Chondrocyte (in vitro differentiated cells): Measurements from ENCODE around the gene PCBP4. TPM values are rescaled to one million over a fixed set of nuclear protein-coding genes. Genes with fewer than 3 reads are reported as not detected.

Experiments
- DNase-seq: peaks from one replicate; pipeline ENCODE4 v3.0.0; 2021; ENCODE audit warnings: mixed read lengths, low spot score
- H3K27ac Mint-ChIP-seq: one replicate; pipeline ENCODE4 v1.8.0; 2021; ENCODE audit warnings: mild to moderate bottlenecking, moderate library complexity, mixed read lengths; ENCODE audit not compliant: unreplicated experiment
- H3K27me3 Mint-ChIP-seq: 2 replicates; pipeline ENCODE4 v1.8.0; 2021; ENCODE audit warnings: low read depth, mixed read lengths
- H3K36me3 Mint-ChIP-seq: 2 replicates; pipeline ENCODE4 v1.8.0; 2021; ENCODE audit warnings: low read depth, mixed read lengths
- H3K4me1 Mint-ChIP-seq: 2 replicates; pipeline ENCODE4 v1.8.0; 2021; ENCODE audit warnings: low read depth, mild to moderate bottlenecking, mixed read lengths
- H3K4me3 Mint-ChIP-seq: one replicate; pipeline ENCODE4 v1.8.0; 2021; ENCODE audit warnings: mild to moderate bottlenecking, moderate library complexity, mixed read lengths; ENCODE audit not compliant: unreplicated experiment
- H3K9me3 Mint-ChIP-seq: 2 replicates; pipeline ENCODE4 v1.8.0; 2021; ENCODE audit warnings: low read depth, mixed read lengths
- CTCF ChIP-seq: fragments of 200-600 bp; sonication (generic); IDR thresholded peaks from 2 replicates; pipeline ENCODE4 v1.5.0; 2021; ENCODE audit warnings: antibody characterized with exemption, mild to moderate bottlenecking, moderate library complexity
- total RNA-seq: library from RNA; stranded (reverse); gene quantifications from 3 replicates; pipeline ENCODE4 v1.2.1, GENCODE V29; 2021

The PCBP4 gene
- total RNA-seq, 1 donor from 2014 or later = 63.8 TPM

- Mint-ChIP-seq H3K4me3 (no peak overlapping the region), H3K27ac (no peak overlapping the region), H3K4me1 (peaks cover 11% of the 10 kb centered on the region), H3K27me3 (no peaks in the 10 kb centered on the region), H3K9me3 (no peaks in the 10 kb centered on the region), H3K36me3 (peaks cover 7% of the 10 kb centered on the region)
- no peak for TF ChIP-seq CTCF
- DNase-seq = no peak
Observed at GRCh38 chr3:51960386-51960785, 6.9 kb downstream of the PCBP4 start.

- Mint-ChIP-seq H3K4me3 (no peak overlapping the region), H3K9me3 (no peaks in the 10 kb centered on the region), H3K4me1 (peaks cover 3% of the 10 kb centered on the region), H3K36me3 (peaks cover 7% of the 10 kb centered on the region), H3K27ac (no peak overlapping the region), H3K27me3 (no peaks in the 10 kb centered on the region)
- TF ChIP-seq CTCF = no peak
- DNase-seq = no peak
Observed at GRCh38 chr3:51959651-51960050, 7.6 kb downstream of the PCBP4 start.

- peaks cover 2% of the 10 kb centered on the region for H3K27me3 Mint-ChIP-seq
- H3K27ac Mint-ChIP-seq = no peak overlapping the region
- no peaks in the 10 kb centered on the region for H3K4me1 Mint-ChIP-seq
- H3K36me3 Mint-ChIP-seq = peaks cover 7% of the 10 kb centered on the region
- DNase-seq = peak; percentile 88
- no peaks in the 10 kb centered on the region for H3K9me3 Mint-ChIP-seq
- no peak for TF ChIP-seq CTCF
- no peak overlapping the region for H3K4me3 Mint-ChIP-seq
Observed at GRCh38 chr3:51958603-51959521, 8.4 kb downstream of the PCBP4 start.

GRCh38 chr3:51957520-51958205 lies 9.6 kb downstream of the PCBP4 start:
- H3K9me3 Mint-ChIP-seq = no peaks in the 10 kb centered on the region
- H3K4me1 Mint-ChIP-seq = no peaks in the 10 kb centered on the region
- no peak overlapping the region for H3K4me3 Mint-ChIP-seq
- no peak overlapping the region for H3K27ac Mint-ChIP-seq
- TF ChIP-seq CTCF = peak; percentile 9
- no peak for DNase-seq
- peaks cover 4% of the 10 kb centered on the region for H3K27me3 Mint-ChIP-seq
- H3K36me3 Mint-ChIP-seq = peaks cover 7% of the 10 kb centered on the region
